Activated CD8-positive, alpha-beta T cell treated with anti-CD3 and anti-CD28 coated beads for 36 hours (primary cell): ENCODE results near the gene TMEM129. TPM values are rescaled to one million over a fixed set of nuclear protein-coding genes. Genes with fewer than 3 reads are reported as not detected.
"Not testable (repeated sequence)": the region's sequence is repeated elsewhere in the genome, so short reads cannot be mapped to it uniquely, and the experiment has no call there.

Experiments
- ATAC-seq: fragments of 200-7000 bp; cut with Tn5 transposase; one replicate; pipeline ENCODE4 v1.10.0; 2021; ENCODE audit warnings: mild to moderate bottlenecking, moderate library complexity
- CTCF ChIA-PET: fragments of 350-600 bp; sonication (Branson Sonifier 250); formaldehyde crosslinking; loops from one replicate; lab custom pipeline; 2021; ENCODE audit warnings: antibody characterized with exemption; lab: Charles Lee
- POLR2A ChIA-PET: fragments of 350-600 bp; sonication (Branson Sonifier 250); formaldehyde crosslinking; loops from one replicate; lab custom pipeline; 2021; ENCODE audit warnings: antibody characterized with exemption; lab: Charles Lee
- DNase-seq: peaks from one replicate; pipeline ENCODE4 v3.0.0-alpha.2; 2020
- H3K27ac Mint-ChIP-seq: one replicate; pipeline ENCODE4 v1.8.0; 2021; ENCODE audit warnings: mild to moderate bottlenecking, mixed read lengths
- H3K27me3 Mint-ChIP-seq: one replicate; pipeline ENCODE4 v1.8.0; 2021; ENCODE audit warnings: mixed read lengths
- H3K36me3 Mint-ChIP-seq: one replicate; pipeline ENCODE4 v1.8.0; 2021; ENCODE audit warnings: low read depth, mixed read lengths
- H3K4me1 Mint-ChIP-seq: one replicate; pipeline ENCODE4 v1.8.0; 2021; ENCODE audit warnings: low read depth, mixed read lengths
- H3K4me3 Mint-ChIP-seq: one replicate; pipeline ENCODE4 v1.8.0; 2021; ENCODE audit warnings: mild to moderate bottlenecking, moderate library complexity, mixed read lengths
- H3K9me3 Mint-ChIP-seq: one replicate; pipeline ENCODE4 v1.8.0; 2021; ENCODE audit warnings: mixed read lengths
- CTCF ChIP-seq: fragments of 200-600 bp; IDR thresholded peaks from one replicate; pipeline ENCODE4 v1.8.0; 2022; ENCODE audit warnings: antibody characterized with exemption, mild to moderate bottlenecking
- intact Hi-C: fragments of 100-400 bp; cut with micrococcal nuclease; formaldehyde crosslinking; loops from one replicate; pipeline ENCODE4 v1.10.0; 2022
- total RNA-seq, 2 experiments: library from RNA; stranded (reverse); gene quantifications; one replicate each; pipeline ENCODE4 v1.2.3, GENCODE V29; 2021

Gene TMEM129
- total RNA-seq, 2 experiments from 2014 or later: 17.8 to 18.2 TPM

DNA sequence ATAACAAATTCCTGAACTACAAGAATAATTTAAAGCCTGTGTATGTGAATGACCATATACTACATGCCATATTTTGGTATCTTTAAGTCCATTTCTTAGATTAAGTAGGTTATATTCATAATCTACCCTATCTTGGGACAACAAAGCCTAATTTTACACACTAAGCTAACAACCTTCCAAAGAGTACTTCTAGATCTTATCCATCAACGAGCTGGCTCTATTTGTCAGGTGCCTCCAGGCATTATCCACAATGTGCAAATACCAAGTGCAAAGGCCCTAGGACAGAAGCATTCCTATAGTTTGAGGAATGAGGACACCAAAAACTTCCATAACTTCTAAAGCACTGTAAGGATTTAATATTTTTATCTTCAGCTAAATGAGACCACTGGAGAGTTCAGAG lies 12.5 kb downstream of the TMEM129 start:
- ATAC-seq (no peak), DNase-seq (no peak)
- POLR2A ChIA-PET: interaction anchor here (1.7 to 9.5 kb wide), 4 partner anchors 8 to 16 kb away, joined by 5 to 190 read pairs (median 46); partner anchors contain the start of genes TACC3 and TMEM129
- intact Hi-C loops: no loop called here
- peak overlapping the region; percentile 85 for H3K4me3 Mint-ChIP-seq
- H3K9me3 Mint-ChIP-seq: no peaks in the 10 kb centered on the region
- no peak overlapping the region for H3K27ac Mint-ChIP-seq
- H3K27me3 Mint-ChIP-seq: no peaks in the 10 kb centered on the region
- no peak for TF ChIP-seq CTCF
- CTCF ChIA-PET: interaction anchor here (1.0 to 12.5 kb wide), 6 partner anchors 13 to 38 kb away, joined by 3 to 177 read pairs (median 5); partner anchors contain the start of genes TACC3 and TMEM129
- H3K36me3 Mint-ChIP-seq: peaks cover 66% of the 10 kb centered on the region
- peaks cover 46% of the 10 kb centered on the region for H3K4me1 Mint-ChIP-seq

GRCh38 chr4:1706358-1706757 lies 14.8 kb downstream of the TMEM129 start:
- no peak for ATAC-seq
- no peak for TF ChIP-seq CTCF
- ChIA-PET POLR2A (interaction anchor here (3.7 to 9.5 kb wide), 2 partner anchors 12 to 17 kb away, joined by 32 to 190 read pairs; partner anchors contain the start of genes TACC3 and TMEM129), CTCF (interaction anchor here (1.3 to 12.5 kb wide), 2 partner anchors 14 to 22 kb away, joined by 3 to 177 read pairs; no protein-coding TSS in a partner anchor)
- peaks cover 61% of the 10 kb centered on the region for H3K4me1 Mint-ChIP-seq
- intact Hi-C loops: no loop called here
- no peaks in the 10 kb centered on the region for H3K27me3 Mint-ChIP-seq
- H3K36me3 Mint-ChIP-seq: peaks cover 67% of the 10 kb centered on the region
- H3K27ac Mint-ChIP-seq: no peak overlapping the region
- no peak for DNase-seq
- no peak overlapping the region for H3K4me3 Mint-ChIP-seq
- H3K9me3 Mint-ChIP-seq: no peaks in the 10 kb centered on the region

DNA sequence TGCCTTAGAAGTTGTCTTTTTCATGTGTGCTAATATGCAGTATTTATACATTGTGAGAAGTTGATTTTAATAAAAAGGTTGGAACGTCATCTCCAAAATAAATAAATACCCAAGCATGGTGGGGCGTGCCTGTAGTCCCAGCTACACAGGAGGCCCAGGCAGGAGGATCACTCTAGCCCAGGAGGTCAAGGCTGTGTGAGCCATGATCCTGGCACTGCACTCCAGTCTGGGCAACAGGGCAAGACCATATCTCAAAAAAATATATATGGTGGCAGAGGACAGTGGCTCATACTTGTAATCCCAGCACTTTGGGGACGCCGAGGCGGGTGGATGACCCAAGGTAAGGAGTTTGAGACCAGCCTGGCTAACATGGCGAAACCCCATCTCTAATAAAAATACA lies 15.4 kb downstream of the TMEM129 start:
- ChIA-PET CTCF (interaction anchor here (1.3 to 12.5 kb wide), 2 partner anchors 13 to 22 kb away, joined by 3 to 177 read pairs; no protein-coding TSS in a partner anchor), POLR2A (interaction anchor here (3.7 to 9.5 kb wide), 2 partner anchors 11 to 17 kb away, joined by 32 to 190 read pairs; partner anchors contain the start of genes TACC3 and TMEM129)
- Mint-ChIP-seq H3K36me3 (peaks cover 63% of the 10 kb centered on the region), H3K27ac (no peak overlapping the region), H3K4me1 (peaks cover 57% of the 10 kb centered on the region), H3K4me3 (no peak overlapping the region), H3K27me3 (no peaks in the 10 kb centered on the region), H3K9me3 (no peaks in the 10 kb centered on the region)
- no peak for ATAC-seq
- TF ChIP-seq CTCF: no peak
- intact Hi-C loops: no loop called here
- no peak for DNase-seq

DNA sequence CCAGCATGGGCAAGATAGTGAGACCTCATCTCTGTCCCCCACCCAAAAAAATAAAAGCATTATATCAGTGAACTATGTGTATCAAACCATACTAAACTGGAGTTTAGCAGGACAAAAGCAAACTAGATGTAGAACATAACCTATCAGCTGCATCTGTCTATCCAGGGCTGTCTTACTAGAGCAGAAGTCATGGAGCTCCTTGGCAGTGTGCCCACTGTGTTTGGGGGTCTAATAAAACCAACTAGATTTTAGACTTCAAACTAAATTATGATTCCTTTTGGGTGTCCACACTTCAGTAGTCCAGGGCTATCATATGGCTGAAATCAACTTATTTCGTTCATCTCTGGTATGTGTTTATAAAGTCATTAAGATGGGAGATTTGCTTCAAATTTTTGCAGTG lies 17.3 kb downstream of the TMEM129 start:
- ChIA-PET POLR2A (interaction anchor here (0.9 to 3.9 kb wide), 7 partner anchors 9 to 43 kb away, joined by 3 to 32 read pairs (median 4); partner anchors contain the start of genes SLBP and TMEM129), CTCF (interaction anchor here (1.7 to 12.5 kb wide), 2 partner anchors 12 to 23 kb away, joined by 5 to 177 read pairs; no protein-coding TSS in a partner anchor)
- Mint-ChIP-seq H3K4me1 (peaks cover 40% of the 10 kb centered on the region), H3K4me3 (no peak overlapping the region), H3K36me3 (peaks cover 55% of the 10 kb centered on the region), H3K27me3 (no peaks in the 10 kb centered on the region), H3K9me3 (no peaks in the 10 kb centered on the region), H3K27ac (no peak overlapping the region)
- no peak for TF ChIP-seq CTCF
- intact Hi-C loops: no loop called here
- ATAC-seq: no peak
- DNase-seq: no peak

- Mint-ChIP-seq H3K4me1 (peaks cover 29% of the 10 kb centered on the region), H3K36me3 (peaks cover 48% of the 10 kb centered on the region)
- DNase-seq, H3K4me3 Mint-ChIP-seq, intact Hi-C loops, H3K9me3 Mint-ChIP-seq, H3K27me3 Mint-ChIP-seq, ATAC-seq, H3K27ac Mint-ChIP-seq: not testable (repeated sequence)
- POLR2A ChIA-PET: interaction anchor here (0.7 to 3.9 kb wide), 5 partner anchors 8 to 21 kb away, joined by 3 to 26 read pairs (median 5); partner anchors contain the start of gene SLBP
- CTCF ChIA-PET: interaction anchor here (1.4 to 12.5 kb wide), 2 partner anchors 9 to 29 kb away, joined by 6 to 177 read pairs; no protein-coding TSS in a partner anchor
These were observed 19.5 kb downstream of the TMEM129 start for GRCh38 chr4:1701671-1702070.
